ENCODE results near the gene FBXW8.

FBXW8 gene

DNA sequence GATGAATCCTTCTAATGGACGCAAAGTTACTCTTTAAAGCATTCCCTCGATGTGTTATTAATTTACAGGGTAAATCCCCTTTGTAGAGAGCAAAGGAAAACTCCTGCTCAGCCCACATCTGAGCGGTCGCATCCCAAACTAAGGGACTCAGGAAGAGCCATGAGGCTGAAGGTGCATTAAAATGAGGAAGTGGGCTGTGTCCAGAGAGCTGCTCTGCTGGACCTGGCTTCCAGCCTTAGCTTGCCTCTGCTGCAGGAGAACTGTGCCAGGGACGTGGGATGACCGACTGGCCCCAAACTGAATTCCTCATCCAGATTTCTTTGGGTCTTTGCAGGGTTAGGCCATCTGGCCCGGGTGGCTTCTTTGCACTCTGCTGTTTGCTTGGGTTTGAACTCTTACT, 88.3 kb downstream of the FBXW8 start:
- no peak for DNase-seq
- no peak overlapping the region for H3K9ac ChIP-seq (ENCODE audit: low read length)
- WGBS (ENCODE audit: extremely low coverage, insufficient coverage, insufficient read length), result no CpG with 5 or more reads among the region's 7 CpGs

DNA sequence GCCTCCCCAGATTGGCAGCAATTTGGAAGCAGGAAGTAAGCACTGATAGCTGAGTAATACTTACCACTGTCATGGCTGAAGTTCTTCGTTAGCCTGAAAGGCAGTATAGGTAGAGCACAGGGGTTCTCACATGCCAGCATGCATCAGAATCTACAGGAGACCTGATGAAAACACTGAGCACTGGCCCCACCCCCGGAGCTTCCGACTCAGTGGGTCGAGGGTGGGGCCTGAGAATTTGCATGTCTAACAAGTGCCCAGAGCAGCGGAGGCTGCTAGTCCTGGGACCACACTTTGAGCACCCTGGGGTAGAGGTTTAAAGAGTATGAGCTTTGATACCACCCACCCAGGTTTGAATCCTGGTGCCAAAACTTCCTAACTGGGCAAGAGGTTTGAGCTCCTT, 89.6 kb downstream of the FBXW8 start:
- Histone ChIP-seq H2BK12ac (ENCODE audit: low read length) (no peak overlapping the region), H3K4ac (ENCODE audit: low read depth, low read length) (no peak overlapping the region), H3K4me3 (ENCODE audit: low read depth, low read length) (no peak overlapping the region), H2AFZ (ENCODE audit: insufficient read depth, low read length, poor library complexity) (no peak overlapping the region), H2BK5ac (ENCODE audit: low read depth, low read length, poor library complexity) (no peak overlapping the region), H3K4me1 (ENCODE audit: control insufficient read depth in 1 of 2, insufficient read depth in 2 of 2, low read length in 2 of 2) (no peaks in the 10 kb centered on the region), H3K14ac (ENCODE audit: low read length) (no peak overlapping the region), H4K12ac (ENCODE audit: low read depth, low read length) (no peak overlapping the region), H3K27ac (ENCODE audit: low read depth, low read length) (no peak overlapping the region), H3K4me2 (ENCODE audit: low read length) (no peak overlapping the region), H3K23ac (ENCODE audit: low read length) (no peak overlapping the region), H3K27me3 (ENCODE audit: insufficient read depth, low read length) (no peaks in the 10 kb centered on the region), H3K36me3 (ENCODE audit: control insufficient read depth in 1 of 2, insufficient read depth in 2 of 2, low read length in 2 of 2) (peaks cover 9 to 19% of the 10 kb centered on the region in 2 experiments), H3K79me2 (ENCODE audit: control insufficient read depth, insufficient read depth, low read length, poor library complexity) (no peaks in the 10 kb centered on the region), H3K18ac (ENCODE audit: low read length) (no peak overlapping the region), H4K91ac (ENCODE audit: low read depth, low read length) (no peak overlapping the region), H4K8ac (ENCODE audit: low read depth, low read length) (no peak overlapping the region), H3K9me3 (ENCODE audit: insufficient read depth, low read depth, low read length) (no peaks in the 10 kb centered on the region), H2BK120ac (ENCODE audit: insufficient read depth, low read length, poor library complexity) (no peak overlapping the region), H3K9ac (ENCODE audit: low read length) (no peak overlapping the region), H2AK5ac (ENCODE audit: low read length) (no peak overlapping the region), H3K79me1 (ENCODE audit: low read length) (no peaks in the 10 kb centered on the region)
- no peak for DNase-seq
- WGBS (ENCODE audit: extremely low coverage, insufficient coverage, insufficient read length), result no CpG with 5 or more reads among the region's 5 CpGs

More for the DNA sequence above, 88.3 kb downstream of the FBXW8 start:
- Histone ChIP-seq H3K18ac (ENCODE audit: low read length) (no peak overlapping the region), H3K79me1 (ENCODE audit: low read length) (no peaks in the 10 kb centered on the region), H3K79me2 (ENCODE audit: control insufficient read depth, insufficient read depth, low read length, poor library complexity) (no peaks in the 10 kb centered on the region), H4K8ac (ENCODE audit: low read depth, low read length) (no peak overlapping the region), H2BK120ac (ENCODE audit: insufficient read depth, low read length, poor library complexity) (no peak overlapping the region), H4K12ac (ENCODE audit: low read depth, low read length) (no peak overlapping the region), H4K91ac (ENCODE audit: low read depth, low read length) (no peak overlapping the region), H2BK5ac (ENCODE audit: low read depth, low read length, poor library complexity) (no peak overlapping the region), H3K9me3 (ENCODE audit: insufficient read depth, low read depth, low read length) (no peaks in the 10 kb centered on the region), H2AK5ac (ENCODE audit: low read length) (no peak overlapping the region), H3K4me1 (ENCODE audit: control insufficient read depth in 1 of 2, insufficient read depth in 2 of 2, low read length in 2 of 2) (no peaks in the 10 kb centered on the region), H3K14ac (ENCODE audit: low read length) (no peak overlapping the region), H3K27ac (ENCODE audit: low read depth, low read length) (no peak overlapping the region), H3K36me3 (ENCODE audit: control insufficient read depth in 1 of 2, insufficient read depth in 2 of 2, low read length in 2 of 2) (peaks cover 6 to 13% of the 10 kb centered on the region in 2 experiments), H3K23ac (ENCODE audit: low read length) (no peak overlapping the region), H3K4me2 (ENCODE audit: low read length) (no peak overlapping the region), H3K4ac (ENCODE audit: low read depth, low read length) (no peak overlapping the region), H3K27me3 (ENCODE audit: insufficient read depth, low read length) (no peaks in the 10 kb centered on the region), H2AFZ (ENCODE audit: insufficient read depth, low read length, poor library complexity) (no peak overlapping the region), H2BK12ac (ENCODE audit: low read length) (no peak overlapping the region), H3K4me3 (ENCODE audit: low read depth, low read length) (no peak overlapping the region)

DNA sequence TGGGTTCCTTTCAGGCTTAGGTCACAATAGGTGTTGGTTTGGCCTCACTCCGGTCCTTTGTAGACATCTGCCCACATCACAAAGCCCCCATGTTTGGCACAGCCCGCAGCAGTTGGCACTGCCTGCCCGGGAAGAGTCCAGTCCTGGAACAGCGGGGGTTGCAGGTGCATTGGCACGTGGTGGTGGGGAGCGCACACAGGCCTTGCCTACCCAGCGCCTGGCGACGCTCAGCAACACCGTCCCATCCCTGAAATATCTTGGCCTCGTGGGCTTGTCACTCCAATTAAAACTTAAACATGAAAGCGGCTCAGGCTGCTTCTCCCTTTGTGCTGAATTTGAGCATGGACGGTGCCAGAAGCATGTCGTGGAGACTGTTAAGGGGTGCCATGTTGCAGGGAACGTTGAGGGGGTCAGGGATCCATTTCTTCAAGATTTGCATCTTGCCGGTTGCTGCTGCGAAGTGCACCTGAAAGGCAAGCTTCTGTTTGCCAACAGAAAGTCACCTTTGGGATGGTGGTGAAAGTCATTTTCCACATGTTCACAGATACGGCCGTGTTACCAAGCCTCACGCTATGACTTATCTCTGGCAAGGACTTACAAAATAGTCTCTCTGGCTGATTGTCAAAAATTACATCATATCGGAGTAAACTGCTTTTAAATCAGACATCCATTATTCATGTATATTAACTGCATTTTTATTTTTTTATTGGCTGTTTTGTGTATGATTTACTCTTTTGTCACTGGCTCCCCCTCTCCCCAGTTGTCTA, 91.5 kb downstream of the FBXW8 start:
- Histone ChIP-seq H3K4ac (ENCODE audit: low read depth, low read length) (no peak overlapping the region), H3K4me2 (ENCODE audit: low read length) (no peak overlapping the region), H2BK120ac (ENCODE audit: insufficient read depth, low read length, poor library complexity) (no peak overlapping the region), H4K91ac (ENCODE audit: low read depth, low read length) (no peak overlapping the region), H4K12ac (ENCODE audit: low read depth, low read length) (no peak overlapping the region), H3K79me2 (ENCODE audit: control insufficient read depth, insufficient read depth, low read length, poor library complexity) (no peaks in the 10 kb centered on the region), H3K23ac (ENCODE audit: low read length) (no peak overlapping the region), H3K9ac (ENCODE audit: low read length) (no peak overlapping the region), H3K4me3 (ENCODE audit: low read depth, low read length) (no peak overlapping the region), H2BK12ac (ENCODE audit: low read length) (no peak overlapping the region), H3K79me1 (ENCODE audit: low read length) (no peaks in the 10 kb centered on the region), H3K4me1 (ENCODE audit: control insufficient read depth in 1 of 2, insufficient read depth in 2 of 2, low read length in 2 of 2) (no peaks in the 10 kb centered on the region), H3K27ac (ENCODE audit: low read depth, low read length) (no peak overlapping the region), H3K27me3 (ENCODE audit: insufficient read depth, low read length) (no peaks in the 10 kb centered on the region), H3K14ac (ENCODE audit: low read length) (no peak overlapping the region), H2BK5ac (ENCODE audit: low read depth, low read length, poor library complexity) (no peak overlapping the region), H3K9me3 (ENCODE audit: insufficient read depth, low read depth, low read length) (no peaks in the 10 kb centered on the region), H4K8ac (ENCODE audit: low read depth, low read length) (no peak overlapping the region), H3K18ac (ENCODE audit: low read length) (no peak overlapping the region), H2AFZ (ENCODE audit: insufficient read depth, low read length, poor library complexity) (no peak overlapping the region), H3K36me3 (ENCODE audit: control insufficient read depth in 1 of 2, insufficient read depth in 2 of 2, low read length in 2 of 2) (peaks cover 12 to 19% of the 10 kb centered on the region in 2 experiments), H2AK5ac (ENCODE audit: low read length) (no peak overlapping the region)
- DNase-seq, result no peak
- WGBS (ENCODE audit: extremely low coverage, insufficient coverage, insufficient read length), result no CpG with 5 or more reads among the region's 21 CpGs

DNA sequence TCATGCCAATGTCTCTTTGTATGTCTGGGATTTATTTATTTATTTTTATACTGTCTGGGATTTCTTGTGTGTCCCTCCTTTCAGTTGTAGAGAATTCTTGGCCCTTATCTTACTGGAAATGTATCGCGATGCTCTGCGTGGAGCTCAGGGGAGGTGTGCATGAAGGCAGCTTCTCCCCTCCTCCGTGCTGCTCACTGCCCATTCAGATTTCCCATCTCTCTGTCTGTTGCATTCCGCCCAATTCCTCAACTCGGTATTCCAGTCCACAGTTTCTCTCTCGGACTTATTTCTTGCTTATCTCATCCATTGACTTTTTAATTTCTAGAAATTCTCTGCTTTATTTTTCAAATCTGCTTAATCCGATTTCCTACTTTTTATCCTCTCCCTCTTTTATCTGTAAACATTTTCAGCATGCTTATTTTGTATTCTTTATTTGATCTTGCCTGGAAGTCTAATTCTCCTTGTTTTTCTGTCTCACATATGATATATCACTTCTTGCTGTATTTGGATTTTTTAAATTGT, 93.2 kb downstream of the FBXW8 start:
- Histone ChIP-seq H2BK120ac (ENCODE audit: insufficient read depth, low read length, poor library complexity) (no peak overlapping the region), H2AFZ (ENCODE audit: insufficient read depth, low read length, poor library complexity) (no peak overlapping the region), H3K4me2 (ENCODE audit: low read length) (no peak overlapping the region), H3K79me1 (ENCODE audit: low read length) (no peaks in the 10 kb centered on the region), H3K4me1 (ENCODE audit: control insufficient read depth in 1 of 2, insufficient read depth in 2 of 2, low read length in 2 of 2) (no peaks in the 10 kb centered on the region), H4K91ac (ENCODE audit: low read depth, low read length) (no peak overlapping the region), H3K4me3 (ENCODE audit: low read depth, low read length) (no peak overlapping the region), H3K79me2 (ENCODE audit: control insufficient read depth, insufficient read depth, low read length, poor library complexity) (no peaks in the 10 kb centered on the region), H3K23ac (ENCODE audit: low read length) (no peak overlapping the region), H3K9me3 (ENCODE audit: insufficient read depth, low read depth, low read length) (no peaks in the 10 kb centered on the region), H3K9ac (ENCODE audit: low read length) (no peak overlapping the region), H3K27ac (ENCODE audit: low read depth, low read length) (no peak overlapping the region), H2AK5ac (ENCODE audit: low read length) (no peak overlapping the region), H3K4ac (ENCODE audit: low read depth, low read length) (no peak overlapping the region), H4K8ac (ENCODE audit: low read depth, low read length) (no peak overlapping the region), H3K36me3 (ENCODE audit: control insufficient read depth in 1 of 2, insufficient read depth in 2 of 2, low read length in 2 of 2) (peaks cover 7 to 14% of the 10 kb centered on the region in 2 experiments), H2BK5ac (ENCODE audit: low read depth, low read length, poor library complexity) (no peak overlapping the region), H3K14ac (ENCODE audit: low read length) (no peak overlapping the region), H2BK12ac (ENCODE audit: low read length) (no peak overlapping the region), H3K27me3 (ENCODE audit: insufficient read depth, low read length) (no peaks in the 10 kb centered on the region), H4K12ac (ENCODE audit: low read depth, low read length) (no peak overlapping the region), H3K18ac (ENCODE audit: low read length) (no peak overlapping the region)
- DNase-seq, result no peak
- 100% methylated on average over 1 of the region's 8 CpGs for WGBS (ENCODE audit: extremely low coverage, insufficient coverage, insufficient read length)
